H9 (cell line): ENCODE data around the gene CLECL1. TPM values are rescaled to one million over a fixed set of nuclear protein-coding genes. Genes with fewer than 3 reads are reported as not detected.

Experiments
- DNase-seq: peaks from one replicate; pipeline ENCODE4 v3.0.0-alpha.2; 2017
- H2AFZ ChIP-seq: one replicate; pipeline ENCODE4 v1.6.1; 2013; ENCODE audit warnings: mild to moderate bottlenecking, low read length, control low read depth, moderate library complexity
- H2AK5ac ChIP-seq: 2 replicates; pipeline ENCODE4 v1.6.1; 2013; ENCODE audit warnings: low read length, control low read depth, mixed read lengths; ENCODE audit not compliant: insufficient read length
- H2BK120ac ChIP-seq: one replicate; pipeline ENCODE4 v1.6.1; 2013; ENCODE audit warnings: low read depth, mild to moderate bottlenecking, low read length, control low read depth, inconsistent platforms; ENCODE audit not compliant: poor library complexity, severe bottlenecking
- H2BK12ac ChIP-seq: 2 replicates; pipeline ENCODE4 v1.6.1; 2013; ENCODE audit warnings: low read length, control low read depth, mixed read lengths, low read depth; ENCODE audit not compliant: insufficient read length
- H2BK15ac ChIP-seq: 2 replicates; pipeline ENCODE4 v1.6.1; 2013; ENCODE audit warnings: low read depth, low read length, control low read depth
- H2BK20ac ChIP-seq: one replicate; pipeline ENCODE4 v1.6.1; 2013; ENCODE audit warnings: low read depth, mild to moderate bottlenecking, low read length, control low read depth, inconsistent platforms; ENCODE audit not compliant: poor library complexity, severe bottlenecking
- H2BK5ac ChIP-seq: 2 replicates; pipeline ENCODE4 v1.6.1; 2013; ENCODE audit warnings: low read length, control low read depth, mixed read lengths; ENCODE audit not compliant: insufficient read length
- H3K14ac ChIP-seq: 2 replicates; pipeline ENCODE4 v1.6.1; 2013; ENCODE audit warnings: low read length, control low read depth; ENCODE audit not compliant: insufficient read depth
- H3K18ac ChIP-seq: 2 replicates; pipeline ENCODE4 v1.6.1; 2013; ENCODE audit warnings: low read depth, mild to moderate bottlenecking, mixed read lengths, low read length, control low read depth; ENCODE audit not compliant: insufficient read length
- H3K23ac ChIP-seq: 2 replicates; pipeline ENCODE4 v1.6.1; 2013; ENCODE audit warnings: low read length, control low read depth, mixed read lengths, low read depth; ENCODE audit not compliant: insufficient read length
- H3K23me2 ChIP-seq: 2 replicates; pipeline ENCODE4 v1.6.1; 2013; ENCODE audit warnings: low read depth, mild to moderate bottlenecking, mixed read lengths, low read length, control low read depth; ENCODE audit not compliant: insufficient read length, poor library complexity, severe bottlenecking
- H3K27ac ChIP-seq: 2 replicates; pipeline ENCODE4 v1.5.1; 2013; ENCODE audit warnings: low read length, control low read depth, mixed read lengths, low read depth; ENCODE audit not compliant: insufficient read length
- H3K27me3 ChIP-seq: 2 replicates; pipeline ENCODE4 v1.6.1; 2013; ENCODE audit warnings: low read length, control low read depth, inconsistent platforms; ENCODE audit not compliant: insufficient read depth
- H3K4ac ChIP-seq: 2 replicates; pipeline ENCODE4 v1.6.1; 2013; ENCODE audit warnings: low read depth, mild to moderate bottlenecking, control low read depth, inconsistent platforms, low read length, moderate library complexity
- H3K4me1 ChIP-seq: 2 replicates; pipeline ENCODE4 v1.6.1; 2013; ENCODE audit warnings: low read length, control low read depth, inconsistent platforms; ENCODE audit not compliant: insufficient read depth
- H3K4me2 ChIP-seq: 2 replicates; pipeline ENCODE4 v1.6.1; 2013; ENCODE audit warnings: low read length, control low read depth, mixed read lengths; ENCODE audit not compliant: insufficient read length, insufficient read depth
- H3K56ac ChIP-seq: 2 replicates; pipeline ENCODE4 v1.6.1; 2013; ENCODE audit warnings: low read depth, mild to moderate bottlenecking, mixed read lengths, low read length, control low read depth; ENCODE audit not compliant: insufficient read length
- H3K79me1 ChIP-seq: 2 replicates; pipeline ENCODE4 v1.6.1; 2013; ENCODE audit warnings: low read depth, mild to moderate bottlenecking, moderate library complexity, low read length, control low read depth, inconsistent platforms; ENCODE audit not compliant: insufficient read depth, poor library complexity, severe bottlenecking
- H3K79me2 ChIP-seq: 2 replicates; pipeline ENCODE4 v1.6.1; 2013; ENCODE audit warnings: low read length, control low read depth, inconsistent platforms; ENCODE audit not compliant: insufficient read depth
- H3K9ac ChIP-seq: 2 replicates; pipeline ENCODE4 v1.6.1; 2013; ENCODE audit warnings: low read length, control low read depth, mixed read lengths; ENCODE audit not compliant: insufficient read length; ENCODE audit errors: extremely low read depth
- H3K9me3 ChIP-seq: one replicate; pipeline ENCODE4 v1.6.1; 2013; ENCODE audit warnings: low read depth, low read length, inconsistent platforms; ENCODE audit not compliant: control insufficient read depth
- H3T11ph ChIP-seq: one replicate; pipeline ENCODE4 v1.6.1; 2013; ENCODE audit warnings: mild to moderate bottlenecking, low read length, control low read depth, inconsistent platforms
- H4K20me1 ChIP-seq: one replicate; pipeline ENCODE4 v1.6.1; 2013; ENCODE audit not compliant: control insufficient read depth, insufficient read length, insufficient read depth
- H4K5ac ChIP-seq: 2 replicates; pipeline ENCODE4 v1.6.1; 2013; ENCODE audit warnings: low read depth, mild to moderate bottlenecking, mixed read lengths, low read length, control low read depth; ENCODE audit not compliant: insufficient read length
- H4K8ac ChIP-seq: replicated peaks from 2 replicates; pipeline ENCODE4 v1.6.1; 2013; ENCODE audit warnings: low read length, control low read depth, mixed read lengths, low read depth; ENCODE audit not compliant: insufficient read length
- H4K91ac ChIP-seq: 2 replicates; pipeline ENCODE4 v1.6.1; 2013; ENCODE audit warnings: low read depth, mild to moderate bottlenecking, moderate library complexity, mixed read lengths, low read length, control low read depth; ENCODE audit not compliant: insufficient read length
- H3K27ac Mint-ChIP-seq, 3 experiments: 2 replicates in 2 of 3; 3 replicates in 1 of 3; pipeline ENCODE4 v1.8.0; 2020 to 2021; ENCODE audit warnings: mixed read lengths in 3 of 3, mild to moderate bottlenecking in 1 of 3, moderate library complexity in 1 of 3
- H3K27me3 Mint-ChIP-seq: 2 replicates; pipeline ENCODE4 v1.8.0; 2021; ENCODE audit warnings: low read depth, mild to moderate bottlenecking, moderate library complexity, mixed read lengths
- H3K36me3 Mint-ChIP-seq, 3 experiments: 2 replicates in 2 of 3; 3 replicates in 1 of 3; pipeline ENCODE4 v1.8.0; 2020 to 2021; ENCODE audit warnings: low read depth in 3 of 3, mixed read lengths in 3 of 3; ENCODE audit not compliant: insufficient read depth in 1 of 3
- H3K4me1 Mint-ChIP-seq, 2 experiments: 2 replicates each; pipeline ENCODE4 v1.8.0; 2020; ENCODE audit warnings: mixed read lengths in 2 of 2
- H3K4me3 Mint-ChIP-seq, 2 experiments: 2 replicates in 1 of 2; 3 replicates in 1 of 2; pipeline ENCODE4 v1.8.0; 2020 to 2021; ENCODE audit warnings: mild to moderate bottlenecking in 2 of 2, mixed read lengths in 2 of 2, moderate library complexity in 1 of 2
- H3K9me3 Mint-ChIP-seq, 2 experiments: 2 replicates in 1 of 2; 3 replicates in 1 of 2; pipeline ENCODE4 v1.8.0; 2020; ENCODE audit warnings: mild to moderate bottlenecking in 2 of 2, mixed read lengths in 2 of 2, moderate library complexity in 1 of 2
- CTCF ChIP-seq: fragments of 200-600 bp; sonication (generic); conservative IDR thresholded peaks from 3 replicates; pipeline ENCODE4 v1.8.0; 2021; ENCODE audit warnings: antibody characterized with exemption, mild to moderate bottlenecking
- WGBS: extraction: QIAGEN DNeasy Blood & Tissue Kit; methylation state at CpG from one replicate; pipeline ENCODE4 v1.1.7; 2013; ENCODE audit warnings: missing lambda C conversion rate, low lambda C conversion rate, mixed read lengths; ENCODE audit not compliant: insufficient read length; ENCODE audit errors: extremely low coverage; 5-methylcytosine and 5-hydroxymethylcytosine counted together
- total RNA-seq: library from RNA; stranded (reverse); gene quantifications from 2 replicates; pipeline ENCODE4 v1.2.1, GENCODE V29; 2021

The CLECL1 gene
- total RNA-seq, 1 experiment from 2014 or later: not detected

GRCh38 chr12:9741726-9742125 is 8.8 kb upstream of the CLECL1 start:
- no peak overlapping the region for H3K9ac ChIP-seq

More at GRCh38 chr12:9741726-9742125, 8.8 kb upstream of the CLECL1 start:
- no peak for TF ChIP-seq CTCF
- Histone ChIP-seq H4K8ac (no peak overlapping the region), H4K20me1 (no peaks in the 10 kb centered on the region), H3K9me3 (no peaks in the 10 kb centered on the region), H3K79me1 (no peaks in the 10 kb centered on the region), H3K18ac (no peak overlapping the region), H3K23ac (no peak overlapping the region), H3K27me3 (no peaks in the 10 kb centered on the region), H3K56ac (no peak overlapping the region), H2AK5ac (no peak overlapping the region), H2BK5ac (no peak overlapping the region), H2BK20ac (no peak overlapping the region), H3K4ac (no peak overlapping the region), H2AFZ (no peak overlapping the region), H2BK120ac (no peak overlapping the region), H3K4me1 (no peaks in the 10 kb centered on the region), H3K27ac (no peak overlapping the region), H3K14ac (no peak overlapping the region), H2BK12ac (no peak overlapping the region), H2BK15ac (no peak overlapping the region), H3K23me2 (no peaks in the 10 kb centered on the region), H3K4me2 (no peak overlapping the region), H4K5ac (no peak overlapping the region), H3T11ph (no peak overlapping the region), H3K79me2 (no peaks in the 10 kb centered on the region), H4K91ac (no peak overlapping the region)
- no peak for DNase-seq
- H3K4me3 Mint-ChIP-seq: no peak overlapping the region
- no peaks in the 10 kb centered on the region; a peak in 1 of 5 replicates for H3K9me3 Mint-ChIP-seq
- H3K27me3 Mint-ChIP-seq: no peaks in the 10 kb centered on the region
- peaks cover 5 to 6% of the 10 kb centered on the region in 2 experiments for H3K4me1 Mint-ChIP-seq
- H3K36me3 Mint-ChIP-seq: no peaks in the 10 kb centered on the region; a peak in 1 of 7 replicates
- WGBS: no CpG with 5 or more reads among the region's 4 CpGs
- no peak overlapping the region for H3K27ac Mint-ChIP-seq
